GM23338 (cell line): ENCODE results near the gene NME9.

ENCODE experiments used
- CTCF ChIP-seq, 2 experiments: fragments of 200-600 bp in 1 of 2; sonication (generic) in 1 of 2; conservative IDR thresholded peaks; 2 replicates each; pipeline versions ENCODE4 v1.5.1 to v1.6.1; 2016 to 2017; ENCODE audit warnings: antibody characterized with exemption in 2 of 2, low read depth in 2 of 2, mild to moderate bottlenecking in 2 of 2, moderate library complexity in 1 of 2
- EZH2 ChIP-seq: fragments of 200-600 bp; sonication (generic); IDR thresholded peaks from one replicate; pipeline ENCODE4 v1.8.0; 2017; ENCODE audit warnings: antibody characterized with exemption, mild to moderate bottlenecking, low read depth; ENCODE audit not compliant: unreplicated experiment
- POLR2AphosphoS5 ChIP-seq: IDR thresholded peaks from 2 replicates; pipeline ENCODE4 v1.6.1; 2016; ENCODE audit warnings: antibody characterized with exemption, low read depth
- REST ChIP-seq: IDR thresholded peaks from one replicate; pipeline ENCODE4 v1.6.1; 2018; ENCODE audit warnings: antibody characterized with exemption; ENCODE audit not compliant: unreplicated experiment

- TF ChIP-seq CTCF (conservative IDR thresholded peaks at IDR 0.05; ENCODE audit: low read depth in 2 of 2) (no peak), POLR2AphosphoS5 (no peak), EZH2 (no peak), REST (no peak)
These were observed 40.4 kb downstream of the NME9 start for GRCh38 chr3:138289260-138289659.
